GM12864 (cell line): Measurements from ENCODE around the gene SLC49A4.

Experiments
- DNase-seq: peaks from one replicate; pipeline ENCODE4 v3.0.0-alpha.2; 2011; ENCODE audit warnings: low read depth
- H3K4me3 ChIP-seq: 2 replicates; pipeline ENCODE4 v1.5.1; 2011; ENCODE audit warnings: mild to moderate bottlenecking, low read depth, low read length, control low read depth
- CTCF ChIP-seq: IDR thresholded peaks from 2 replicates; pipeline ENCODE4 v1.5.1; 2011; ENCODE audit warnings: low read depth, mild to moderate bottlenecking, moderate library complexity, low read length, control low read depth, inconsistent platforms; ENCODE audit errors: missing control alignments

SLC49A4 gene

GRCh38 chr3:122799322-122799721, 4.5 kb downstream of the SLC49A4 start:
- H3K4me3 ChIP-seq: no peak overlapping the region
- TF ChIP-seq CTCF: no peak
- no peak for DNase-seq

- H3K4me3 ChIP-seq: no peak overlapping the region
- no peak for TF ChIP-seq CTCF
- no peak for DNase-seq
Observed at GRCh38 chr3:122800031-122800430, 5.2 kb downstream of the SLC49A4 start.

- TF ChIP-seq CTCF: no peak
- no peak for DNase-seq
- no peak overlapping the region for H3K4me3 ChIP-seq
Observed at GRCh38 chr3:122800706-122801237, 5.9 kb downstream of the SLC49A4 start.

GRCh38 chr3:122802323-122802722, 7.5 kb downstream of the SLC49A4 start:
- no peak overlapping the region for H3K4me3 ChIP-seq
- no peak for TF ChIP-seq CTCF
- DNase-seq: no peak

GRCh38 chr3:122803977-122804376, 9.1 kb downstream of the SLC49A4 start:
- no peak overlapping the region for H3K4me3 ChIP-seq
- no peak for TF ChIP-seq CTCF
- DNase-seq: no peak

GRCh38 chr3:122810734-122811133, 15.9 kb downstream of the SLC49A4 start:
- TF ChIP-seq CTCF: no peak
- DNase-seq: no peak

GRCh38 chr3:122816587-122816986, 21.7 kb downstream of the SLC49A4 start:
- no peak for DNase-seq
- H3K4me3 ChIP-seq: no peak overlapping the region
- TF ChIP-seq CTCF: no peak

More at GRCh38 chr3:122810734-122811133, 15.9 kb downstream of the SLC49A4 start:
- no peak overlapping the region for H3K4me3 ChIP-seq
